ENCODE measurements around the gene IL20RA.
A peak's percentile ranks its signal among the peaks of the same experiment; 100 is the strongest.
"Not testable (repeated sequence)": the region's sequence is repeated elsewhere in the genome, so short reads cannot be mapped to it uniquely, and the experiment has no call there.

IL20RA gene

GRCh38 chr6:136969433-136969832, 75.3 kb downstream of the IL20RA start:
- DNase-seq, result no peak

DNA sequence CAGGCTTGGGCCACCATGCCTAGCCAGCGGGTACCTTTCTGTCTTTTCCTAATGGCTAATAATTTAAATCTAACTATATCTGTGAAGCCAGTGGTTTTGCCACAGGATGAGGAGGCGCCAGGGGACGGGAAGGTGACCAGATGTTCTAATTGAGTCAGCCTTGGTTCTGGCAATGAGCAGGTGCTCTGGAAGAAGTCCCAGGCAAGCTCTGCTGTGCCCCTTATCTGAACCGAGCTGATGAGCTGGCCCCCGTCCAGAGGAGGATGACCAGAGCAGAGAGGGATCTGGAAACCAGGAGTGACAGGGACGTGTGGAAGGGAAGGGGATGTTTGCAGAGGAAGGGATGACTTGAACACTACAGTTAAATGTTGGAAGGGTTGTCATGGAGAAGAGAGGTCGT, 75.9 kb downstream of the IL20RA start:
- DNase-seq, result no peak

DNA sequence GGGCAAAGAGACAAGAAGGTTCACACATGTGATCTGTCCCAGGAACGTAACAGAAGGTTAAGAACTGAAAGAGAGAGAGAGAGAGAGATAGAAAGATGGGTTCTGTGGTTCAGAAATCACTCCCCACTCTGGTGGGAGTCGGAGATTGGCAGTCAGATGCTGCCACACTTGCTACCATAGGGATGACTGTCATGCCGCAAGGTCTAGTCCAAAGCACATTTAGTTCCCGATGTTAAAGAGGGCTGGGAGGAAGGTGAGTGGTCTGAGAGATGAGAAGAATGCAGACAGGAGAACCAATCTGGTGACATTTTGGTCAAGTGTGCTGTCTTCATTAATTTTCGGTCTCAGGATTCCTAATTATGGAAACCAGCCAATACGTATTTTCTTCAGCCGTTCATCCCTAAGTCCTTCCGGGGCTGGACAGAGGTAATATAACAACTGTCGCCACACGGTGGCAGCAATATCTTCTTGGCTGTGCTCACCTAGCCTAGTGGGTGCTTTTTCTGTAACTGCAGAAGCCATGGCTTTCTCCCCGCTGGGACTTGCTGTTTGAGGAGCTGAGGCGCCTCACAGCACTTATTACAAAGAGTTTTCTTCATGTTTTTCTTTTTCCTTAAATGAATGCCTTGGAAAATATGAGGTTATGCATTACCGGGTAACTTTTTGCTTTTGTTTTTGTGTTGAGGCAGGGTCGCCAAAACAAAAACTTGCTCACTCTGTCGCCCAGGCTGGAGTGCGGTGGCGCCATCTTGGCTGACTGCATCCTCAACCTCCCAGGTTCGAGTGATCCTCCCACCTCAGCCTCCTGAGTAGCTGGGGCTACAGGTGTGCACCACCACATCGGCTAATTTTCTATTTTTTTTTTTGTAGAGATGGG, 76.7 kb downstream of the IL20RA start:
- DNase-seq, result peak; percentile 64

DNA sequence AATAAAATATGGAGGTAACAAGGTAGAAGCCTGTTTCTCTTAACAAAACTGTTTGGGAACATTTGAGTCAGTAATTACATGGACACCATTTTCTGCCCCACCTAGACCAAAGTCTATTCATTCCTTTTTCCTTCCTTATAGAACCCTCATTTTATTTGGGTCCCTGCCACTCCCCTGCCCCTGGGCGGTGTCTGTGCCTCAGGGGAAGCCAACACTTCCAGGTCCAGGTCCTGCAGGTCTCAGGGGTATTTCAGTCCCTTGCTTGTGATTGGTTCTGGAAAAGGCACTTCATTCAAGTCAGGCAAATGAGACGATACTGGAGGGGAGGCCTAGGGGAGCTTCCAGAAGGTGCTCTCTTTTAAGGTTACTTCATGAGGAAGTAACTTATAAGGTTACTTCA, 80.4 kb downstream of the IL20RA start:
- no peak for DNase-seq

- DNase-seq, result no peak
Observed at GRCh38 chr6:136963259-136963658, 81.5 kb downstream of the IL20RA start.

GRCh38 chr6:136962661-136963060, 82.1 kb downstream of the IL20RA start:
- DNase-seq, result peak; percentile 9

GRCh38 chr6:136961848-136962247, 82.9 kb downstream of the IL20RA start:
- no peak for DNase-seq

GRCh38 chr6:136960781-136961180, 84.0 kb downstream of the IL20RA start:
- no peak for DNase-seq

DNA sequence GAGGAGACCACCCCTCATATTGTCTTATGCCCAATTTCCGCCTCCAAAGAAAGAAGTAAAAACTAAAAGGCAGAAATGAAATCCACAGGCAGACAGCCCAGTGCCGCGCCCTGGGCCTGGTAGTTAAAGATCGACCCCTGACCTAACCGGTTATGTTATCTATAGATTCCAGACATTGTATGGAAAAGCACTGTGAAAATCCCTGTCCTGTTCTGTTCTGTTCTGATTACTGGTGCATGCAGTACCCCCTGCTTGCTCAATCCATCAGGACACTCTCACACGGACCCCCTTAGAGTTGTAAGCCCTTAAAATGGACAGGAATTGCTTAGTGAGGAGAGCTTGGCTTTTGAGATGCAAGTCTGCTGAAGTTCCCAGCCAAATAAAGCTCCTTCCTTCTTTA, 84.8 kb downstream of the IL20RA start:
- not testable (repeated sequence) for DNase-seq

GRCh38 chr6:136959471-136959891, 85.3 kb downstream of the IL20RA start:
- DNase-seq, result no peak

- no peak for DNase-seq
Observed at GRCh38 chr6:136958168-136958567, 86.6 kb downstream of the IL20RA start.

DNA sequence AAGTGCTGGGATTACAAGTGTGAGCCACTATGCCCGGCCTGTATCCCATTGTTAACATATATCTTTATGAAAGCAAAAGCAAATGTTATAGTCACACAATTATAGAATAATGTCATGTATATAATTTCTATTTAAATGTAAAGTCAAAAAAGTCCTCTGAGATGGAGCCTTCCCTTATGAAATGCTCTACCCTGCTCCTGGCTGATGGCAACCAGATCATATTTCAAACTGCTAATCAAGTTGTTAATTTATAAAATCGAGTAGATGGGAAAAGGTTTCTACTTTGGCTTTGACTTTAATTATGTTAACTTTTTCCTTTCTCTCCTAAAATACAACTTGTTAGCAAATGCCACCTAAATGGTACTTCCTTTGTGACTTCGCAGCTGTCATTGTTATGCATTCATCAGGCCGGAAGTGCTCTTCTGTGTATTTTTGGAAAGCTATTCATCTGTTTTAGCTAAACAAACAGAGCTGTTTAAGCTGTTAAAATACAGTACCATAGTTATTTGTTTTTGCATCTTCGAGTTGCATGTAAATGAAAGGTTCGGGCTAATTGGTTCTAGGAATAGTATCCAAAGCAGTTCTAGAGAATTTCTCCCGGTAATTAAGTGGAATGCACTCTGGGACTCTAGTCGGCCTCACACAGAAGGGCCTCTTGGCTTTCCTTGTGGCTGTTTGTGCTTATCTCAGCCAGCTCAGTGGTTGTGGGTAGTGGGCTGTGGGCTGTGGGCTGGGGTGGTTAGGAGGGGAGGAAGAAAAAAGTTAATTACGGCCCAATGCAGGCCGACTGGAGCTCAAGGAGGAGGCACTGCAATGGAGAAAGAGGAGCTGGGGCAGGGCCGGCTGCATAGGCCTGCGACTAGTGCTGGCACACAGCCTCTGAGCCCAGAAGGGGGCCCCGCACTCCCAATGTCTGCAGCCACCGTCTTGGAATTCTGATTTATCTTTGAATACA, 87.9 kb downstream of the IL20RA start:
- DNase-seq, result no peak

GRCh38 chr6:136955123-136955522, 89.6 kb downstream of the IL20RA start:
- DNase-seq, result no peak

GRCh38 chr6:136952714-136953260, 92.0 kb downstream of the IL20RA start:
- no peak for DNase-seq

DNA sequence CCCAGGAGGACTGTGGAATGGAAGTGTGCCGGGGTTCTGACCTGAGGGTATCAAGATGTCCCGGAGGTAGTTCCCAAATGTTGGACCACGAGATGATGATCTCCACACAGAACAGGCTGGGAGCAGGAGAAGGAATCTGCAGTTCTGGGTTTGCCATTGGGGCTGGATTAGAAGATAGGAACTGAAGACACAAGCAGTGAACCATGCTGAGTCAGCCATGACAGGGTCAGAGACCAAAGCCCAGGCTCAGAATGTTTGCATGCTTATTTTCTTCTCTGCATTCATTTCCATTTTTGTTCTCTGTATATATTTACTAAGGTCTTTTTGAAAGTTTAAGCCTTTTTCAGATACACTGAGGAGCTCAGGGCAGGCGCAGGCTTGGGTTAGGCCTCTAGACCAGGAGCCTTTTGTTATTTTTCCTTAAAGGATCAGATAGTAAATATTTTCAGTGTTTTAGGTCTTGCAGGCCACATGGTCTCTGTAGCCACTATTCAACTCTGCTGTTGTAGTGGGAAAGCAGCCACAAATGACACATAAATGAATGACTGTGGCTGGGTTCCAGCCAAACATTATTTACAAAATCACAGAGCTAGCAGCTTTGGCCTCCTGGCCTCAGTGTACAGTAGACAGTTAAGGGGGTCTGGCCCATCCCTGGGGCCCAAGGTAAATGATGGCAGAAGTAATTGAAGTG, 94.2 kb downstream of the IL20RA start:
- DNase-seq, result no peak
